ENCODE measurements around the gene ESYT3. TPM values are rescaled to one million over a fixed set of nuclear protein-coding genes. Genes with fewer than 3 reads are reported as not detected.

Gene ESYT3
- total RNA-seq, 3 donors from 2014 or later, result 0.32 to 4.2 (median 2.3) TPM

GRCh38 chr3:138438896-138439295, 4.5 kb downstream of the ESYT3 start:
- TF ChIP-seq POLR2AphosphoS5 (IDR thresholded peaks at IDR 0.05), result no peak
- no peak for TF ChIP-seq CTCF (IDR thresholded peaks at IDR 0.05)
- TF ChIP-seq POLR2A (IDR thresholded peaks at IDR 0.05), result no peak
- no peak overlapping the region for H3K4me3 ChIP-seq
- no peak overlapping the region for H3K27ac ChIP-seq
- H3K27me3 ChIP-seq, result peaks cover 0 to 7% of the 10 kb centered on the region in 2 donors
- H3K9me3 ChIP-seq, result no peaks in the 10 kb centered on the region
- no peak for DNase-seq (ENCODE audit: low spot score in 2 of 2)
- intact Hi-C loops (cut with DNase I; ENCODE audit: low total_unique reads), result no loop called here
- H3K36me3 ChIP-seq, result no peaks in the 10 kb centered on the region
- H3K4me1 ChIP-seq, result no peaks in the 10 kb centered on the region

GRCh38 chr3:138439646-138440045, 5.2 kb downstream of the ESYT3 start:
- Histone ChIP-seq H3K9me3 (no peaks in the 10 kb centered on the region), H3K27me3 (peaks cover 0 to 5% of the 10 kb centered on the region in 2 donors), H3K4me3 (no peak overlapping the region), H3K36me3 (no peaks in the 10 kb centered on the region), H3K4me1 (no peaks in the 10 kb centered on the region), H3K27ac (no peak overlapping the region)
- no peak for DNase-seq (ENCODE audit: low spot score in 2 of 2)
- TF ChIP-seq POLR2A (IDR thresholded peaks at IDR 0.05) (no peak), CTCF (IDR thresholded peaks at IDR 0.05) (no peak), POLR2AphosphoS5 (IDR thresholded peaks at IDR 0.05) (no peak)
- intact Hi-C loops (cut with DNase I; ENCODE audit: low total_unique reads), result no loop called here

GRCh38 chr3:138440121-138440521, 5.7 kb downstream of the ESYT3 start:
- TF ChIP-seq POLR2A (IDR thresholded peaks at IDR 0.05), result no peak
- TF ChIP-seq CTCF (IDR thresholded peaks at IDR 0.05), result no peak
- no peak for TF ChIP-seq POLR2AphosphoS5 (IDR thresholded peaks at IDR 0.05)
- no peak for DNase-seq (ENCODE audit: low spot score in 2 of 2)
- H3K27me3 ChIP-seq, result peaks cover 0 to 5% of the 10 kb centered on the region in 2 donors
- intact Hi-C loops (cut with DNase I; ENCODE audit: low total_unique reads), result no loop called here
- H3K4me1 ChIP-seq, result no peaks in the 10 kb centered on the region
- H3K9me3 ChIP-seq, result no peaks in the 10 kb centered on the region
- no peaks in the 10 kb centered on the region for H3K36me3 ChIP-seq
- H3K27ac ChIP-seq, result no peak overlapping the region
- H3K4me3 ChIP-seq, result no peak overlapping the region

GRCh38 chr3:138440596-138440995, 6.2 kb downstream of the ESYT3 start:
- H3K27me3 ChIP-seq, result peaks cover 0 to 3% of the 10 kb centered on the region in 2 donors
- intact Hi-C loops (cut with DNase I; ENCODE audit: low total_unique reads), result no loop called here
- TF ChIP-seq CTCF (IDR thresholded peaks at IDR 0.05) (no peak), POLR2A (IDR thresholded peaks at IDR 0.05) (no peak), POLR2AphosphoS5 (IDR thresholded peaks at IDR 0.05) (no peak)

GRCh38 chr3:138441256-138441655, 6.8 kb downstream of the ESYT3 start:
- Histone ChIP-seq H3K27me3 (no peaks in the 10 kb centered on the region), H3K9me3 (no peaks in the 10 kb centered on the region), H3K36me3 (no peaks in the 10 kb centered on the region), H3K4me1 (no peaks in the 10 kb centered on the region), H3K27ac (no peak overlapping the region), H3K4me3 (no peak overlapping the region)
- DNase-seq (ENCODE audit: low spot score in 2 of 2), result no peak
- intact Hi-C loops (cut with DNase I; ENCODE audit: low total_unique reads), result no loop called here
- no peak for TF ChIP-seq CTCF (IDR thresholded peaks at IDR 0.05)
- no peak for TF ChIP-seq POLR2AphosphoS5 (IDR thresholded peaks at IDR 0.05)
- TF ChIP-seq POLR2A (IDR thresholded peaks at IDR 0.05), result no peak

More at GRCh38 chr3:138440596-138440995, 6.2 kb downstream of the ESYT3 start:
- no peaks in the 10 kb centered on the region for H3K4me1 ChIP-seq
- H3K36me3 ChIP-seq, result no peaks in the 10 kb centered on the region
- H3K9me3 ChIP-seq, result no peaks in the 10 kb centered on the region
- no peak overlapping the region for H3K4me3 ChIP-seq
- no peak for DNase-seq (ENCODE audit: low spot score in 2 of 2)
- no peak overlapping the region for H3K27ac ChIP-seq

Data from breast epithelium (tissue), 4 donors.